ENCODE measurements around the gene CDK5R2. TPM values are rescaled to one million over a fixed set of nuclear protein-coding genes. Genes with fewer than 3 reads are reported as not detected.

The CDK5R2 gene
- total and polyA plus RNA-seq, 2 of the 13 experiments (the other 11 are each of a cell fraction or from before 2014, with no cell fraction given), result not detected

GRCh38 chr2:219001577-219002394 lies 42.3 kb downstream of the CDK5R2 start (continued):
- TF ChIP-seq STAG1 (CRISPR knock-in tag; IDR thresholded peaks at IDR 0.05) (no peak), ZNF800 (CRISPR knock-in tag; IDR thresholded peaks at IDR 0.05) (peak; percentile 39; the same call in 1 of the 2 replicates), RBFOX2 (IDR thresholded peaks at IDR 0.05; ENCODE audit: low read depth, low read length) (peak; percentile 65), EED (CRISPR knock-in tag; IDR thresholded peaks at IDR 0.05) (no peak), NFKB2 (CRISPR knock-in tag; IDR thresholded peaks at IDR 0.05; ENCODE audit: borderline replicate concordance) (peak; percentile 15; the same call in 1 of the 2 replicates), HDAC2 (CRISPR knock-in tag; IDR thresholded peaks at IDR 0.05) (peak; percentile 84), HOXA7 (CRISPR knock-in tag; IDR thresholded peaks at IDR 0.05) (no peak), ZNF280D (CRISPR knock-in tag; IDR thresholded peaks at IDR 0.05) (no peak), KAT7 (CRISPR knock-in tag; IDR thresholded peaks at IDR 0.05; ENCODE audit: borderline replicate concordance) (no peak), SOX13 (IDR thresholded peaks at IDR 0.05) (peak; percentile 68), SOX13 (CRISPR knock-in tag; conservative IDR thresholded peaks at IDR 0.05 in 1 of 2, IDR thresholded peaks at IDR 0.05 in 1 of 2) (peak in 1 of 2 experiments; percentile 88; a peak in 2 of 4 replicates), ZFP41 (CRISPR knock-in tag; IDR thresholded peaks at IDR 0.05; ENCODE audit: borderline replicate concordance) (no peak), ZNF782 (CRISPR knock-in tag; IDR thresholded peaks at IDR 0.05; ENCODE audit: borderline replicate concordance) (no peak; the same call in 1 of the 2 replicates), HNRNPH1 (optimal IDR thresholded peaks at IDR 0.05; ENCODE audit: low read depth, low read length) (no peak), FOXO1 (CRISPR knock-in tag; IDR thresholded peaks at IDR 0.05) (no peak), NFRKB (IDR thresholded peaks at IDR 0.05) (no peak), ZMYM4 (CRISPR knock-in tag; IDR thresholded peaks at IDR 0.05) (peak; percentile 93), NR2C2 (CRISPR knock-in tag; IDR thresholded peaks at IDR 0.05; ENCODE audit: borderline replicate concordance) (0 out of 2 replicates have a peak, but pooled peaks have one; percentile 6), SIN3A (IDR thresholded peaks at IDR 0.05; ENCODE audit: borderline replicate concordance, low read depth, low read length) (peak; percentile 46; the same call in 1 of the 2 replicates), ZNF343 (CRISPR knock-in tag; IDR thresholded peaks at IDR 0.05) (no peak), SCMH1 (CRISPR knock-in tag; IDR thresholded peaks at IDR 0.05; ENCODE audit: borderline replicate concordance) (no peak), ZNF296 (CRISPR knock-in tag; conservative IDR thresholded peaks at IDR 0.05) (0 out of 2 replicates have a peak, but pooled peaks have one; percentile 62)
- TF ChIP-seq, protein P1, sequence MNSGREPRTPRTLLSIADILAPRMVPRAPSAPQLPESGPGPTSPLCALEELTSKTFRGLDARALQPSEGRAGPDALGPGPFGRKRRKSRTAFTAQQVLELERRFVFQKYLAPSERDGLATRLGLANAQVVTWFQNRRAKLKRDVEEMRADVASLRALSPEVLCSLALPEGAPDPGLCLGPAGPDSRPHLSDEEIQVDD (CRISPR knock-in tag; IDR thresholded peaks at IDR 0.05; ENCODE audit: borderline replicate concordance), result 0 out of 2 replicates have a peak, but pooled peaks have one; percentile 22
